NCI-H82 treated with DMSO at 0.1 percent for 48 hours (cell line): ENCODE data around the gene MAP3K14.
"Not testable (repeated sequence)": the region's sequence is repeated elsewhere in the genome, so short reads cannot be mapped to it uniquely, and the experiment has no call there.

Source experiments
- DNase-seq: peaks from one replicate; lab custom pipeline; 2025; ENCODE audit not compliant: unreplicated experiment; lab: John Stamatoyannopoulos, UW

Gene MAP3K14

GRCh38 chr17:45261577-45262515 lies 55.0 kb downstream of the MAP3K14 start, which contains the start of gene SPATA32:
TSS of gene SPATA32 (minus strand) at chr17:45262094. CDS start at chr17:45262016, 78 bp downstream.
- DNase-seq = no peak

DNA sequence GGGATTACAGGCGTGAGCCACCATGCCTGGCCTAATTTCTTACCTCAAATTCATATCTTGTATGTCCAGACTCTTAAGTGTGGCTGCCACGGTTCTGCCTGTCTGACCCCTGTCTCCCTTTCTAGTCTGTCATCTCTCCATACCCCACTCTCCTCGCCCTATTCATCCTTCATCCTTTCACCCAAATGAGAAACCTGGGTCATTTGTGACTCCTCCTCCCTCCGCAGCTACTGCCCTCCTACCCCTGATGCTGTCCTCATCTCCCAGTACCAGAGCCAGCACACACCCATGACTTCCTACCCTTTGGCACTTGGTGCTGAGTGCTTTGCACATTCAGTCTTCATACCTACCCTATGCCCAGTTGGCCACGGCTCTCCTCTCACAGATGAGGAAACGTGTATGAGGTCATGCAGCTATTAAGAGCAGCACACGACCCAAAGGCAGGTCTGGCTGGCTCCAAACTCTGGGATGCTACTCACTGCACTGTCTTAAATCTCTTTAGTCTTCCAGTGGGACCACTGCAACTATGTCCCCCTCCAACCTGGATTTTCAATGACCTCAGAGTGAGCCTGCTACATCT lies 56.5 kb downstream of the MAP3K14 start:
- no peak for DNase-seq

DNA sequence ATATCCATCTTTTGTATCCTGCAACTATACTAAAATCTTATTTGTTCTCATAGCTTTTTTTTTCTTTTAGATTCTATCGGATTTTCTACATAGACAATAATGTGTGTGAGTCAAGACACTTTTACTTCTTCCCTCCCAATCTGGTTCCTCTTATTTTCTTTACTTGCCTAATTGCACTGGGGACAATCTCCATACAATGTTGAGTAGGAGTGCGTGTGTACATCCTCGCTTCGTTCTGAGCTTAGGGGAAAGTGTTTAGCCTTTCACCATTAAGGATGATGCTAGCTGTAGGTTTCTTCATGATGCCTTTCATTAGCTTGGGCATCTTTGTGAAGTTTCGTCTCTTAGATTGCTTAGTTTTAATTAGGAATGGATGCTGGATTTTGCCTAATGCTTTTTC lies 57.8 kb downstream of the MAP3K14 start:
- no peak for DNase-seq

DNA sequence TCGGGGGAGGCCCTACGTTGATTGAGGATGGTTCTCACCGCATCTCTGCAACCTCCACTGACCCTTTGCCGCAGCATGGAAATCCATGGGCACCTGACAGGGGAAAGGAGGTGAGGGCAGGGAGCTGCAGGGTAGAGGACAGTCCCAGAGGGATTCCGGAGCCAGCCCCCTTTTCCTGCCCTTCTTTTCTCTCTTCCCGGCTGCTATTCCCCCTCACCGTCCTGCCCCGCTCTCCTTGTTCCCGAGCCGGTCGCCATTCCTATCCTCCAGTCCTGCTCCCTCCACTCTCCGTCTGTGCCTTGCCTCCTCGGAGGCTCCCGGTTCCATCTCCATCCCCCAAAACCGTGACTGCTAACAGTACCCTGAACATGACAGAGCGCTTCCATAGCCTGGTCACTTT lies 59.7 kb downstream of the MAP3K14 start:
- DNase-seq = no peak

DNA sequence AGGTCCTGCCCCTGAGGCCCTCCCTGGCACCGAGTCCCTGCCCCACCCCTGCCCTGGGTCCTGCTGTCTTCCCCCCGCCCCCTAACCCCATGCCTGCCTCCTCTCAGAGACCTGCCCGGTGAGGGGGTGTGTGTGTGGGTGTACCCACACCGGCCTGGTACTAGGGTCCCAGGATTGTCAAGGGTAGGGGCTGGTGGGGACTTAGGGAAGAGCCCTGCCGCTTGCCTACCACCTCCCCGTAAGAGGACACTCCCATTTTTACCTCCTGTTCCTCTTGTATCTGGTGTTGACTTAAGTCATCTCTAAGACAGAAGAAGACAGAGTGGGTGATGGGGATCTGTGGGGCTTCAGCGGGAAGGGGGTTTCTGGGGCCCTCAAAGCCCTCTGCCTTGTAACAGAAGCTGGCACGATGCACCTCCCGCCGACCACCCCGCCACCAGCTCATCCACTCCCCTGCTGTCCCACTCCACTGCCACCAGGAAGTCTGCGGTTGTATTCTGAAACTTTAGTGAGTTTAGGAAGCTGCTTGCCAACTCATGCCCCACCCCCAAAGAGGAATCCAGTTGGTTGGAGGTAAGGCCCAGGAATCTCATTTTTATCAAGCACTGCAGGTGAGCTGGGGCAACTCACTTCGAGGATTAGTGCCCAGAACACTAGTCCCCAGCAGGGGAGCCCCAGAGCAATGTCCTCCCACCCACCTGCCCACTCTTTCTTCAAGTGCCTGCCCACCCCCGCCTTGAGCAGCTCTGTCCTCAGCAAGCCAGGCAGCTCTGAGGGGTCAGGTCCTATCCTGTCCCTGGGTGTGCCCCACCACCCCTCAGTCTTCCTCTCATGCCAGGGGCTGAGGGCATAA lies 60.5 kb downstream of the MAP3K14 start:
- no peak for DNase-seq

DNA sequence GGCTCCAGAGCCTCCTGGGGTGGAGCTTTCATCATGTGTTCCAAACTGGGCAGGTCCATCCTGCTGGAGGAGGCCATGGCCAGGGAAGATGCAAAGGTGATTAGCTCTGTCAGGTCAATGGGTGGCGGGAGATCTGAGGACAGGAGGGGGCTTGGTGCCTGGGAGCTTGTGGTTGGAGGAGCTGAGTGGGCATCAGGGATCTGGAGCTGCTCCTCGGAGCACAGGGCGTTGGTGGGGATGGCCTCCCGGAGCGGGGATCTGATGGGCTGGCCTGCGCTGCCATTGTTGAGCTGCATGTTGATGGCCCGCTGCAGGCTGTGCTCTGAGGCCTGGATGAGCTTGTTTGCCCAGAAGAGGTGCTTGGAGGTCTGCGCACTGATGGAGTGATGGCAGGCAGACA lies 61.5 kb downstream of the MAP3K14 start:
- no peak for DNase-seq

DNA sequence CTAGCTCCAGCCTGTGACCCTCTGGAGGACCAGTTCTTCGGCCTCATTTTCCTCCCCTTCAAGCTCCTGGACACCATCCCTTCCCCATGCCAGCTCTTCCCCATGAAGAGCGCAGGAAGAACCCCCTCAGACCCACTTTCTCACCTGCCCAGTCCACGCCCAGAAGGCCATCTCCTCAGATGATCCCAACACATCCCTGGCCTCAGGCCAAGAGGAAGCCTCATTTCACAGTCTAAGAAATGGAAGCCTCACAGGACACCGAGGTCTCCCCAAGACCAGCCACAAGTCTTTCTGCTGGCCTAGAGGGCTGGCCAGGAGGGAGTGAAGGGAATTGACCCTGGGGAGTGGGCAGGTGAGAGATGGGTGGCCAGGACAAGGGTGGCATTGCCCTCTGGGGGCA lies 62.9 kb downstream of the MAP3K14 start:
- DNase-seq = no peak

- DNase-seq = not testable (repeated sequence)
Measured at GRCh38 chr17:45253237-45253636, 63.6 kb downstream of the MAP3K14 start.

DNA sequence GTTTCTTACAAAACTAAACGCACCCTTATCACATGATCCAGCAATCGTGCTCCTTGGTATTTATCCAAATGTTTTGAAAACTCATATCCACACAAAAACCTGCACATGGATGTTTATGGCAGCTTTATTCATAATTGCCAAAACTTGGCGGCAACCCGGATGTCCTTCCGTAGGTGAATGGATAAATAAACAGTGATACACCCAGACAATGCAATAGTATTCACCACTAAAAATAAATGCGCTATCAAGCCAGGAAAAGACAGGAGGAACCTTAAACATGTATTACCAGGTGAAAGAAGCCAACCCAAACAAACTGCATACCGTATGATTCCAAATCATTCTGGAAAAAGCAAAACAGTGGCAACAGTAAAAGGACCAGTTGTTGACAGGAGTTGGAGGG lies 64.9 kb downstream of the MAP3K14 start:
- no peak for DNase-seq

DNA sequence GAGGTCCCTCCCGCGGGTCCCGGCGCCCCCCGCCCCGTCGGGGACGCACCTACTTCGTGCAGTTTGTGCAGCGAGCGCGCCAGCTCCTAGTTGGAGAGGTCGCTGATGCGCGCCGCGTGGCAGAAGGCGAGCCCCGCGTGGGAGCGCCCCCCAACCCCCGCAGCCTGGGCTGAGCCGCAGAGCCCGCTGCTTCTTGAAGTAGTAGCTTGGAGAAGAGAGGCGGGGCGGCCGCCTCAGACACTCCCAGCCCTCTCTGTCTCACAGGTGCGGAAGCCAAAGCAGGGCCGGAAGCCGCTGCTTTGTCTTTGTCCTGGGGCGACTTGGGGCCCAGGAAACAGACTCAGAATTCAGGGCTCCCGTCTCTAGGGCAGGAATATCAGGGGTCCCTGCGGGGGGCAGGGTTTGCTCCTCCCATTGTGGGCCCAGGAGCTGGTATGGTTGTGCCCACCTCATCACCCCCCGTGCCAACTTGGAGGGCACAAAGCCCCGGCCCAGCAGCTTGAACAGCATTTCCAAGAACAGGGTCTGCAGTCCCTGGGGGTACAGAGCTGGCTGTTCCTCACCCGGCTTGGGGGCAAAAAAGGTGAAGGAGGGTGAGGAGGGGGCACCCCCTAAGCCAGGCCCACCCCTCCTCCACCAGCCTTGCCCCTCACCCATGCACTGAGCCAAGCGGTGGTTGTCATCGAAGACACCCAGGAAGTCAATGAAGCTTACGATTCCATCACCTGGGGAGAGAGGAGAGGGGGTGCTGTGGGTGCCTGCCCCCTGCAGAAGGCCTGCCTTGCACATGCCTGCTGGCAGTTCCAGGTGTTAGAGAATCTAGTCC lies 68.5 kb downstream of the MAP3K14 start:
- DNase-seq = no peak

DNA sequence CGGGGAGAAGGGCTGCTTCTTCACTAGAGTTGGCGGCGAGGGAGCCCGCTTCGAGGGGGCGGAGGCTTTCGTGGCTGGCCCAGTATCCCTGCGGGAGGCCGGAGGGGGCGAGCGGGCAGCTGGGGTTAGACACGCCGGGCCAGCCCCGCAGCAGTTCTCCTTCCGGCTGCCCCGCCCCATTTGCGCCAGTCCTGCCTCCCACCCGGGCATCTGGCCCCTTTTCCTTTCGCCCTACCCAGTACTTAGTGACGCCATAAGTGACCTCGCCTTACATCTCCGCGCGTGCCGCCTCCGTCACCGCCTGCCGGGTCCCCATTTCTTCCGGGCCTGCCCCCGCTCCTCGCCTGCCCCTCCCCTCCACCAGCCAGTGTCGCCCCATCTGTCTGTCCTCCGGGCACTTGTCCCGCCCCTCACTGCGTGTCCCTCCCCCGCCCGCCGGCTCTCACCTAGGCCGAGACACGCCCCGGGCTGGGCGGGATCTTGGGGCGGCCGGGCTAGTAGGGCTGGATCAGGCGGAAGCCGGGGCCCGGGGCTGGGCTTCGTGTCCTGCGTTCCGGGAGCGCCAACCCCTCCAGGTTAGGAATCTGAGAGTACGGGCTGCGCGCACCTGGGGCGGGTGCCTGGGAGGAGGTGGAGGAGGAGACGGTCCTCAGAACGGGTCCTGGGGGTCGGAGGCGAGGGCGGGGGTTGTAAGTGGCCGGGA lies 69.2 kb downstream of the MAP3K14 start:
- DNase-seq = peak; percentile 94

- peak; percentile 32 for DNase-seq
Measured at GRCh38 chr17:45246861-45247428, 69.9 kb downstream of the MAP3K14 start.

- no peak for DNase-seq
Measured at GRCh38 chr17:45246338-45246737, 70.5 kb downstream of the MAP3K14 start.

- DNase-seq = no peak
Measured at GRCh38 chr17:45244725-45245656, 71.8 kb downstream of the MAP3K14 start.

DNA sequence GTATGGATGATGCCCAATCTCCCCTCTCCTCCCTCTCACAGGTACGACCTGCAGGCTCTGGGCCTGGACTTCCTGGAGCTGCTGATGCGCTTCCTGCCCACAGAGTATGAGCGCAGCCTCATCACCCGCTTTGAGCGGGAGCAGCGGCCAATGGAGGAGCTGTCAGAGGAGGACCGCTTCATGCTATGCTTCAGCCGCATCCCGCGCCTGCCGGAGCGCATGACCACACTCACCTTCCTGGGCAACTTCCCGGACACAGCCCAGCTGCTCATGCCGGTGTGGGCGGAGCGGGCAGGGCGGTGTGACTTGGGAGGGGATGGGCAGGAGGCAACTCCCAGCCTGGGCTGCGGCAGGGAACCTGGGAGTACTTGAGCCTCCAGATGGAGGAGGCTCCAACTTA lies 73.1 kb downstream of the MAP3K14 start:
- DNase-seq = no peak

GRCh38 chr17:45242029-45242414 lies 74.8 kb downstream of the MAP3K14 start:
- DNase-seq = no peak

GRCh38 chr17:45241328-45242028 lies 75.3 kb downstream of the MAP3K14 start:
- DNase-seq = no peak

GRCh38 chr17:45240905-45241327 lies 75.9 kb downstream of the MAP3K14 start:
- DNase-seq = no peak
